T-cell (primary cell): ENCODE data around the gene EVI2A. TPM values are rescaled to one million over a fixed set of nuclear protein-coding genes. Genes with fewer than 3 reads are reported as not detected.

ENCODE experiments used
- ATAC-seq, 4 experiments: fragments of 200-7000 bp in 3 of 4; fragments of 150-1000 bp in 1 of 4; cut with Tn5 transposase; replicated peaks in 1 of 4; 1 replicate in 3 of 4; 2 replicates in 1 of 4; pipeline ENCODE4 v1.10.0; 2021; ENCODE audit warnings: moderate library complexity in 3 of 4, mild to moderate bottlenecking in 2 of 4, moderate number of reproducible peaks in 1 of 4
- CTCF ChIA-PET, 2 donors: fragments of 300-600 bp; sonication (Branson Sonifier 250); formaldehyde crosslinking; loops; one replicate each; lab custom pipeline; 2022; ENCODE audit warnings: antibody characterized with exemption in 2 of 2; lab: Charles Lee
- POLR2A ChIA-PET, 2 donors: fragments of 300-600 bp; sonication (Branson Sonifier 250); formaldehyde crosslinking; loops; one replicate each; lab custom pipeline; 2022; ENCODE audit warnings: antibody characterized with exemption in 2 of 2; lab: Charles Lee
- DNase-seq, 35 experiments: peaks; one replicate each; pipeline versions ENCODE4 v3.0.0 to v3.0.0-alpha.2; 2013 to 2023
- H3K27ac ChIP-seq: one replicate; pipeline ENCODE4 v1.5.1; 2013; ENCODE audit warnings: low read length
- H3K27me3 ChIP-seq, 2 experiments: replicated peaks in 1 of 2; 1 replicate in 1 of 2; 2 replicates in 1 of 2; pipeline versions ENCODE4 v1.6.1 to v1.7.0; 2013; ENCODE audit warnings: low read length in 1 of 2, mixed read lengths in 1 of 2; ENCODE audit not compliant: control insufficient read depth in 2 of 2, insufficient read depth in 2 of 2; ENCODE audit errors: extremely low read depth in 1 of 2
- H3K36me3 ChIP-seq, 2 donors: 1 replicate in 1 of 2; 2 replicates in 1 of 2; pipeline versions ENCODE4 v1.6.1 to v1.7.0; 2013; ENCODE audit warnings: low read length in 1 of 2; ENCODE audit not compliant: control insufficient read depth in 2 of 2, insufficient read depth in 1 of 2; ENCODE audit errors: extremely low read depth in 1 of 2
- H3K4me1 ChIP-seq, 2 experiments: 1 replicate in 1 of 2; 2 replicates in 1 of 2; pipeline versions ENCODE4 v1.6.1 to v1.7.0; 2013; ENCODE audit warnings: low read length in 2 of 2, mixed read lengths in 1 of 2; ENCODE audit not compliant: insufficient read depth in 2 of 2, control insufficient read depth in 1 of 2; ENCODE audit errors: extremely low read depth in 1 of 2
- H3K4me3 ChIP-seq, 2 donors: 1 replicate in 1 of 2; 2 replicates in 1 of 2; pipeline versions ENCODE4 v1.5.1 to v1.7.0; 2013; ENCODE audit warnings: mild to moderate bottlenecking in 2 of 2, low read length in 1 of 2, moderate library complexity in 1 of 2; ENCODE audit not compliant: control insufficient read depth in 1 of 2; ENCODE audit errors: extremely low read depth in 1 of 2
- H3K9me3 ChIP-seq: 2 replicates; pipeline ENCODE4 v1.7.0; 2013
- H3K27ac Mint-ChIP-seq, 2 donors: one replicate each; pipeline ENCODE4 v1.8.0; 2020 to 2021; ENCODE audit warnings: mild to moderate bottlenecking in 2 of 2, mixed read lengths in 2 of 2
- H3K27me3 Mint-ChIP-seq, 2 donors: one replicate each; pipeline ENCODE4 v1.8.0; 2021 to 2022; ENCODE audit warnings: mixed read lengths in 2 of 2
- H3K36me3 Mint-ChIP-seq: one replicate; pipeline ENCODE4 v1.8.0; 2021; ENCODE audit warnings: mixed read lengths
- H3K4me1 Mint-ChIP-seq, 3 donors: one replicate each; pipeline ENCODE4 v1.8.0; 2020 to 2022; ENCODE audit warnings: mixed read lengths in 3 of 3, mild to moderate bottlenecking in 1 of 3
- H3K4me3 Mint-ChIP-seq, 3 donors: one replicate each; pipeline ENCODE4 v1.8.0; 2020 to 2022; ENCODE audit warnings: mild to moderate bottlenecking in 3 of 3, mixed read lengths in 3 of 3, moderate library complexity in 3 of 3
- H3K9me3 Mint-ChIP-seq, 3 donors: one replicate each; pipeline ENCODE4 v1.8.0; 2020 to 2022; ENCODE audit warnings: mixed read lengths in 3 of 3
- WGBS: methylation state at CpG from one replicate; pipeline ENCODE4 v1.1.5; 2013; ENCODE audit warnings: missing lambda C conversion rate; ENCODE audit not compliant: insufficient coverage; 5-methylcytosine and 5-hydroxymethylcytosine counted together
- total RNA-seq, 35 experiments: library from RNA in 6 of 35; stranded (reverse) in 6 of 35; fragments of 120-200 nt in 1 of 35; gene quantifications; one replicate each; pipeline versions ENCODE4 v1.2.1 to v1.2.4 and lab custom pipeline; 2013 to 2026

EVI2A gene
- total RNA-seq = 10 to 100 TPM; 42.3 to 84.9 (median 80.0) TPM
- 174 TPM for total RNA-seq (2013)
- total RNA-seq (lab: John Stamatoyannopoulos, UW) = 20.3 to 239 (median 118) reads per million in 29 experiments

GRCh38 chr17:31321481-31321880 is at the start of gene EVI2A:
TSS of gene EVI2A (minus strand) at chr17:31321622. CDS start at chr17:31319013, 2,609 bp downstream.
- Mint-ChIP-seq H3K27ac (peak within 1 kb of the TSS; percentile 95), H3K4me3 (peak within 1 kb of the TSS; percentile 76 to 89 (median 87)), H3K27me3 (no peaks in the 10 kb centered on the region), H3K36me3 (peaks cover 24% of the 10 kb centered on the region), H3K4me1 (peaks cover 27 to 37% (median 34%) of the 10 kb centered on the region in 3 donors), H3K9me3 (no peaks in the 10 kb centered on the region)
- Histone ChIP-seq H3K4me1 (peaks cover 7 to 20% of the 10 kb centered on the region in 2 experiments), H3K27me3 (no peaks in the 10 kb centered on the region), H3K36me3 (peaks cover 4 to 8% of the 10 kb centered on the region in 2 donors), H3K4me3 (peak within 1 kb of the TSS; percentile 66 to 75), H3K9me3 (no peaks in the 10 kb centered on the region), H3K27ac (peak within 1 kb of the TSS; percentile 88)
- POLR2A ChIA-PET = interaction anchor here (0.5 to 1.4 kb wide), 8 partner anchors 9 to 503 kb away, joined by 3 to 6 read pairs (median 4); no protein-coding TSS in a partner anchor
- ATAC-seq = peak; percentile 76 to 92 (median 79)
- DNase-seq = peak; percentile 25 to 92 (median 79)
- CTCF ChIA-PET = interaction anchor here (0.6 to 3.4 kb wide), 5 partner anchors 8 to 164 kb away, joined by 3 to 23 read pairs (median 3); partner anchors contain the start of gene EVI2B (in 1 of the 2)
- no CpG with 5 or more reads among the region's 3 CpGs for WGBS

DNA sequence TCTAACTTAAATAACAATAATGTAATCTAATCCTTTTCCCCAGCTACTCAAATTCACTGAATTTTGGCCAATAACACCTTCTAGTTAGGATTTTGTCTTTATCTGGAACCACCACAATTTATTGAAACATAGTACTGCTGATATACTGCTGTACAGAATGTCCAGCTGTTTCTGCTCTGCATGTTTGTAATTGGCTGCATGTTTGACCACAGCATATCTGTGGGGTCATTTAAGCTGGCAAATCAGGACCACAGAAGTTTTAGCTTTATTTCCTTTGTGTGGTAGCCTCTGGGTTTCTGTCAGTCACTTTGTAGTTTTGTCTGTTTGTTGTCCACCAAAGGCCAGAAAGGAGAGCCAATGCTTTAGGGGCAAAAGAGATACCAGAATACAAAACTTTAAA is 47.8 kb upstream of the EVI2A start:
- Mint-ChIP-seq H3K4me1 (peaks cover 17 to 26% (median 18%) of the 10 kb centered on the region in 3 donors), H3K9me3 (no peaks in the 10 kb centered on the region), H3K36me3 (peaks cover 21% of the 10 kb centered on the region), H3K27ac (peak overlapping the region in 1 of 2 donors; percentile 19), H3K27me3 (no peaks in the 10 kb centered on the region), H3K4me3 (no peak overlapping the region)
- Histone ChIP-seq H3K9me3 (no peaks in the 10 kb centered on the region), H3K4me3 (no peak overlapping the region), H3K27me3 (no peaks in the 10 kb centered on the region), H3K27ac (no peak overlapping the region), H3K36me3 (peaks cover 0 to 7% of the 10 kb centered on the region in 2 donors), H3K4me1 (peaks cover 0 to 6% of the 10 kb centered on the region in 2 experiments)
- ChIA-PET CTCF (interaction anchor here in 1 of 2 donors (0.5 to 2.1 kb wide), 3 partner anchors 16 to 317 kb away, joined by 3 to 4 read pairs (median 3); no protein-coding TSS in a partner anchor), POLR2A (no interaction called here)
- DNase-seq (no peak), ATAC-seq (no peak)

- no peak overlapping the region for H3K27ac ChIP-seq
- ChIA-PET POLR2A (no interaction called here), CTCF (interaction anchor here (0.6 to 1.1 kb wide), 3 partner anchors 14 to 1878 kb away, joined by 4 to 8 read pairs (median 8); no protein-coding TSS in a partner anchor)
- Mint-ChIP-seq H3K9me3 (no peaks in the 10 kb centered on the region), H3K4me3 (no peak overlapping the region), H3K36me3 (peaks cover 32% of the 10 kb centered on the region), H3K4me1 (peaks cover 3 to 8% (median 3%) of the 10 kb centered on the region in 3 donors), H3K27ac (no peak overlapping the region), H3K27me3 (no peaks in the 10 kb centered on the region)
- DNase-seq (no peak), ATAC-seq (no peak)
- no peaks in the 10 kb centered on the region for H3K27me3 ChIP-seq
- H3K36me3 ChIP-seq = peaks cover 0 to 10% of the 10 kb centered on the region in 2 donors
- WGBS = no CpG with 5 or more reads among the region's 4 CpGs
- no peaks in the 10 kb centered on the region for H3K4me1 ChIP-seq
- H3K4me3 ChIP-seq = no peak overlapping the region
- no peaks in the 10 kb centered on the region for H3K9me3 ChIP-seq
These were observed 44.7 kb upstream of the EVI2A start for GRCh38 chr17:31366088-31366487.

DNA sequence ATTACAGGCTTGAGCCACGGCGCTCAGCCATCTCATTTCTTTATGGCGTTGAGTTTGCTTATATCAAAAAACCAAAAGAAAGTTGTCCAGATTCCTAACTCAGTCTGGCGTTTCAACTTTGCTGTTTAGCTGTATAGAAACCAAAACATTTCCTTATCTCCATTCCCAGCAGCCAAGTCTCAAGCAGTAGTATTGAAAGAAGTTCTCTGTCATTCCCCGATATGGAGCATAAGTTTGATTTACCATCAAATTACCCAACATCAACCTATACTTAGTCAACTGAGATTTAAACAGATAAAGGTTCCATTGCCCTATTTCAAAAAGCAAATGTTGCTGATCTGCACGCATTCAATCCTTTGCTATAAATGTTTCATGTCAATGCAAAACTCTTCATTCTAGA is 42.6 kb upstream of the EVI2A start:
- Histone ChIP-seq H3K27ac (no peak overlapping the region), H3K27me3 (no peaks in the 10 kb centered on the region), H3K4me1 (no peaks in the 10 kb centered on the region), H3K36me3 (peaks cover 0 to 25% of the 10 kb centered on the region in 2 donors), H3K9me3 (no peaks in the 10 kb centered on the region), H3K4me3 (no peak overlapping the region)
- H3K4me1 Mint-ChIP-seq = no peaks in the 10 kb centered on the region
- H3K27ac Mint-ChIP-seq = no peak overlapping the region
- CTCF ChIA-PET = interaction anchor here in 1 of 2 donors (0.6 kb wide), 1 partner anchor 359 kb away, joined by 3 read pairs; no protein-coding TSS in a partner anchor
- no peaks in the 10 kb centered on the region for H3K9me3 Mint-ChIP-seq
- no peaks in the 10 kb centered on the region for H3K27me3 Mint-ChIP-seq
- H3K4me3 Mint-ChIP-seq = no peak overlapping the region
- POLR2A ChIA-PET = no interaction called here
- 100% methylated on average over 6 of the region's 6 CpGs for WGBS
- no peak for DNase-seq
- ATAC-seq = no peak
- peaks cover 47% of the 10 kb centered on the region for H3K36me3 Mint-ChIP-seq

- ChIA-PET CTCF (no interaction called here), POLR2A (no interaction called here)
- ATAC-seq (no peak), DNase-seq (no peak)
- H3K4me1 Mint-ChIP-seq = no peaks in the 10 kb centered on the region
- H3K27ac Mint-ChIP-seq = no peak overlapping the region
- no peaks in the 10 kb centered on the region for H3K9me3 Mint-ChIP-seq
- H3K36me3 ChIP-seq = peaks cover 4 to 45% of the 10 kb centered on the region in 2 donors
- no peaks in the 10 kb centered on the region for H3K27me3 ChIP-seq
- H3K4me3 ChIP-seq = no peak overlapping the region
- H3K27ac ChIP-seq = no peak overlapping the region
- H3K36me3 Mint-ChIP-seq = peaks cover 70% of the 10 kb centered on the region
- H3K4me3 Mint-ChIP-seq = no peak overlapping the region
- no peaks in the 10 kb centered on the region for H3K4me1 ChIP-seq
- WGBS = no CpG with 5 or more reads among the region's 3 CpGs
- no peaks in the 10 kb centered on the region for H3K9me3 ChIP-seq
- H3K27me3 Mint-ChIP-seq = no peaks in the 10 kb centered on the region
These were observed 36.5 kb upstream of the EVI2A start for GRCh38 chr17:31357839-31358394.

DNA sequence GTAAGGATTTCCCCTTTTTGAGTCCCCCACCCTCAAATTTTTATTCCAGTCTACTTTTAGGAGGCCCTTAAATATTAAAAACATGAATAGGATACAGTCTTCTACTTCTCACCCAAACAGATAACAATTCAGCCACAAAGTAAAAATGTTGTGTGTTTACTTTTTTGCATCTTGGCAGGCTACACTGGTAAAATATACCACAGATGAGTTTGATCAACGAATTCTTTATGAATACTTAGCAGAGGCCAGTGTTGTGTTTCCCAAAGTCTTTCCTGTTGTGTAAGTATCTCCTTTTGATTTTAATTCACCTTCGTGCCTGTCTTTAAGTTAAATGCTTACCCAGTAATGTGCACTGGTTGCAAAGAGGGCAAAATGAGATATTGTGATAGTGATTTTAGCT is 35.7 kb upstream of the EVI2A start:
- H3K36me3 Mint-ChIP-seq = peaks cover 70% of the 10 kb centered on the region
- no peak for ATAC-seq
- H3K27me3 ChIP-seq = no peaks in the 10 kb centered on the region
- H3K4me1 ChIP-seq = no peaks in the 10 kb centered on the region
- H3K4me3 ChIP-seq = no peak overlapping the region
- ChIA-PET CTCF (interaction anchor here in 1 of 2 donors (0.6 kb wide), 1 partner anchor 402 kb away, joined by 4 read pairs; no protein-coding TSS in a partner anchor), POLR2A (no interaction called here)
- peaks cover 9 to 46% of the 10 kb centered on the region in 2 donors for H3K36me3 ChIP-seq
- H3K27me3 Mint-ChIP-seq = no peaks in the 10 kb centered on the region
- H3K9me3 ChIP-seq = no peaks in the 10 kb centered on the region
- no peak overlapping the region for H3K27ac Mint-ChIP-seq
- H3K27ac ChIP-seq = no peak overlapping the region
- no peaks in the 10 kb centered on the region for H3K4me1 Mint-ChIP-seq
- no peaks in the 10 kb centered on the region for H3K9me3 Mint-ChIP-seq
- WGBS = 100% methylated on average over 2 of the region's 2 CpGs
- no peak for DNase-seq
- no peak overlapping the region for H3K4me3 Mint-ChIP-seq
